ENCODE data around the gene CRNKL1.

The CRNKL1 gene

DNA sequence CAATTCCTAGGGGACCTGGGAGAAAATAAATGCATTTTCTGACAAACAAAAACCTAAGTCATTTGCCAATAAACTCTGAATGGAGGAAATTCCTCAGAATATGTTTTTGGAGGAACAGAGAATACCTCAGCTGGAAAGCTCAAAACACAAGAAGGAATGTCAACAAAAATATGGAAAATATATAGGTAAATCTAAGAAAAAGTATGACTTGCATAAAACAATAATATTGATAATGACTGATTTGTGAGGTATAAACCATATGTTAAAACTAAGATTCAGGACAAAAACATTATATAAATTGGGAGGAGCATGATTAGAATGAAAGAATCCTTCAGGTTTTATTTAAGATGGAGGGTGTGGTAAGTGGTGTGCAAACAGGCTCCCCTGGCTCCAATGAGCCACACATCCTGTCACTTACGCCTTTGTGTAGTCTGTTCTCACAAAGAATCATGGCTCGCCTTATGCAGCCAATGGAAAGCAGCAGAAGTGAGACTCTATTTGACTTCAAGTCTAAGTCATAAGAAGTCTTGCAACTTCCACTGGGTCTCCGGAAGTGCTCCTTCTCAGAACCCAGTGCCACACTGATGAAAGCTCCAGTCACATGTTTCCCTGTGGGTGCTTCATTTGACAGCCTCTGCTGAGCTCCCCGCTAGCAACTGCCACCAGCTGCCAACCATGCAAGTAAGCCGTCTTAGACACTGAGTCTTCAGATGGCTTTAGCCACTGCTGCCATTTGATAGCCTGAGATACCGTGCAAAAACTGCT is 8.2 kb upstream of the CRNKL1 start:
- no peak for DNase-seq

DNA sequence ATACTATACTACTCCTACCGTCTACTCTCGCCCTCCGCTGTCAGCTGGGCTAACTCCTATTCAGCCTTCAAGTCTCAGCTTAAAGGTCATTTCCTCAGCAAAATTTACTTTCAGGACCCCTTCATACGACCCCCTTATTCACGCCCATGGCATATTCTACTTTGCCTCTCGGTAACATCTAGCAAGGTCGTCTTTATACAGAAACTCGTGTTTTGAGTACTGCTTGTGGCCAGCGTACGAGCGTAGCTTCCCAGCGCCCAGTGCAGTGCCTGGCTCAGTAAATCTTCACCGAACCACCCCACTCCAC is 546 bp downstream of the CRNKL1 start:
- no peak for DNase-seq

DNA sequence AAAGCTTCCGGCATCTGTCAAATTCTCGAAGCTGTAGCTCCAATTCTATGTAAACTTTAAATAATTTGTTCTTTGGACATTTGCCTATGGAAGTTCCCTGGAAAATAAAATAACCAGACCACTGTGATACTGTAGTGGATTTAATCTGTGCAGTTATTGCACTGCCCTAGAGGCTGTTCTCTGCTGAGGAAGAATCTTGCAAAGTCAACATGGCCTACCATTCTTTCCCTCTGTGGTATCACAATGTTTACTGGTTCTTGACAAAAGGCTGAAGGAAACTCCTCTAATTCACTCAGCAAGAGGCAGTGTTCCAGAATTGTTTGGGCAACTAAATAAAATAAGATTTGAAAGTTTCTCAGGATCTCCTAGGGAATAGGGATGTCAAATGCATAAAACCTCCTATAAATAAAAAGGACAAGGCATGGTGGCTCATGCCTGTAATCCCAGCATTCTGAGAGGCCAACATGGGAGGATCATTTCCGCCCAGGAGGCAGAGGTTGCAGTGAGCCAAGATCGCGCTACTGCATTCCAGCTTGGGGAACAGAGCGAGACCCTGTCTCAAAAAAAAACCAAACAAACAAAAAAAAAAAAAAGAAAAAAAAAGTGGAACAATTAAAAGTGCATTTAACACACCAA is 12.4 kb downstream of the CRNKL1 start:
- DNase-seq: no peak

DNA sequence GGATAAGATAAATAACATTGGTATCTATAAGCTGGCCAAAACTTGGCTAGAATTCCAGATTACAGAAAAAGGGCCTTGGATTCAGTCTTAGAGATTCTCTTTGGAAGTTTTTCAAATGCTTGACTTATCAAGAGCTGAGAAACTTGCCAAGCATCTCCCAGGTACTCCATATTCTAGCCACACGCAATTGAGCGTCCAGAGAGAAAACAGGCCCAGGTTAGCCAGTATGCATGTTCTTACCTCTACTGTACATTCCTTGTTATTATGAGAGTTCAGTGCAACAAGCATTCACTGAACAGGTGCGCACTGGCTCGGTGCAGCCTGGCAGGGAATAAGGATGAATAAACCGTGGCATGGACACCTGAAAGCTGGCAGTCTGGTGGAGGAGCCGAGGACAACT is 13.7 kb downstream of the CRNKL1 start:
- DNase-seq: no peak

DNA sequence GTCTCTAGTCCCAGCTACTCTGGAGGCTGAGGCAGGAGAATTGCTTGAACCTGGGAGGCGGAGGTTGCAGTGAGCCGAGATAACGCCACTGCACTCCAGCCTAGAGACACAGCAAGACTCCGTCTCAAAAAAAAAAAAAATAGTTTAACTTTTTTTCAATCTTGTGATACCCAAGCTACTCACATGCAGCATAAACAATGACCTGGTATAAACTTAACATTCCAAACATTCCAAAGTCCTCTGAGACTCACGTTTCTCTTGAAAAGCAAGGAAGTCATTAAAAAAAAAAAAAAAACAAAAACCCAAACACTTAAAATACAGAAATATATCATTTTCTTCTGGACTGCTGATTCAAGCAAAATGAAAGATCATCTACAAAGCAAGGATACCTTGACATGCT is 14.3 kb downstream of the CRNKL1 start:
- no peak for DNase-seq

DNA sequence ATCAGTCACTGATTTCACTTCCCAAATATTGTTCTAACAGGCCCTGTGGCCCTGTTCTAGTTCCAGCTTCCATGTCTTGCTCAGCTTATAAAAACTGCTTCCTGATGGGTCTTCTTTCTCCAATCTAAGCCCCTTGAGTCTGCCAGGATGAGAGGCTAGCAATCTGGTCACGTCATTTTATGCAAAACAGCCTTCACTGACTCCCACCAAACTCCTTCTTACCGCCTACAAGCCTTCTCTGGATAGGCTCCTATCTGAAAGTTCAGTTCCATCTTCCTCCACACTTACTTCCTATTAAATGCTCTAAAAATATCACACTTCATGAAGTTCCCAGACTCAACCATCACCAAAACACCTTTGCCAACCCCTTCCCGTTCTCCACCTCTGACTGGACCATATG is 15.5 kb downstream of the CRNKL1 start:
- DNase-seq: no peak

DNA sequence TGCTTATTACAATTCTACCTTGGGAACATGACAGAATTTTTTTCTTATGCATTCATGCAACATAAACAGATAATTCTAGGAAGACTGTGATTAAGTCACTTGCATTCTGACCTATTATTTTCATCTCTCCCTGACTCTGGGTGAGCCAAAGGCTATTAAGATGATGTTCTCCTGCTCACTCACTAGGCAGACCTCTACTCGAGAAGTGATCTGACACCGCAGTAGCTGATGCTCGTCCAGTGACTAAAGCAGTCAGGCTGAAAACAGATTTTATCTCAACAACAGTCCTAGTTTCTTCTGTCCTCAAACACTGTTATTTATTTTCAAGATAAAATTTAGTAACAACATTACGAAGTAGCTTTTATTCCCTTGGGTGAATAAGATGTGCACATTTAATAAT is 17.8 kb downstream of the CRNKL1 start:
- no peak for DNase-seq

DNA sequence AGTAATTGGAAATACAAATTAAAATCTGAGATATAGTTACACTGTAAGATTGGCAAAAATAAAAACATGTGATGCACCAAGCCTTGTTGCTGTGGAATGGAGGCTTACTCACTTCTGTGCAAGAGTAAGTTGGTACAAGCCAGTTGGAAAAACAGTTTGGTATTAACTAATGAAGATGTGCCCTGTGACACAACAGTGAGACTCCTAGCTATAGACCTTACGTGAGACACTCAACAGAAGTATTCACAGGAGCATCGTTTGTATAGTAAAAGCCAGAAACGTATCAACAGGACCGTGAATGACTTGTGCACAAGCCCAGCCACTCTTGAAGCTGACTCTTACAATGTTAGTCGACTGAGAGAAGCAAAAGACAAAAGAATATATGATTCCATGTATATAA is 20.5 kb downstream of the CRNKL1 start:
- no peak for DNase-seq

DNA sequence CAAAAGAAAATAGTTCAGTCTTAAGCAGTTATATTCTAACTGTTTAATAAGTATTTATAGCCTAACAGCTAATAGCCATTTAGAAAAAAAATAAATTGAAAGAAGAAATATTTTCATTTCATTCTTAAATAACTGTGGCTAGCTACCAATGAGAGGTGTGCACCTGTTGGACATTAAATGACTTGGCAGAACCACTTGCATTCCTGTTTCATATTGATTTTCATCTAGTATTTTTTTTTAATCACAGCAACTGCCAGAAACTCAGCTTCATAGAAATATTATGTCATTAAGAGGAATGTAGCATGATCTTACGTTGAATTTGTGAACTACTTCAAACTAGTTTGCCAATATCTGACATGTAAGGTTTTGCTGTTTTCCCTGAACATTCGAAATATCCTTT is 25.0 kb downstream of the CRNKL1 start:
- no peak for DNase-seq

DNA sequence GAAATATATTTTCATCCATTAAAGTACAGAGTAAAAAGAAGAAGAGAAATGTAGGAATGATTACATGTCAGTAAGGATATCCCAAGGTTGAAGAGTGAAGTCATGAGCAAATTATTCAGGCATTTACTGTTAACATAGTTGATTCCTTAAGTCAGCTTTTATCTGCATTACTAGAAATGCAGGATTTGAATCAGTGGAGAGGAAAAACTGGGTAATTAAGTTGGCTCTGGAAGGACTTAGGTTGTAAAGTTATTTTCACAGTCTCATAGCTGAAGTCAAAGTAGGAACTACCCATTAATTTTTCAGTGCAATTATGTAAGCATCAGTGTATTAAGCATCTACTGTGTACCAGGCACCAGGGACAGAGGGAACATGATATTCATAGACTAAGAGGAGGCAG is 27.3 kb downstream of the CRNKL1 start:
- DNase-seq: no peak

DNA sequence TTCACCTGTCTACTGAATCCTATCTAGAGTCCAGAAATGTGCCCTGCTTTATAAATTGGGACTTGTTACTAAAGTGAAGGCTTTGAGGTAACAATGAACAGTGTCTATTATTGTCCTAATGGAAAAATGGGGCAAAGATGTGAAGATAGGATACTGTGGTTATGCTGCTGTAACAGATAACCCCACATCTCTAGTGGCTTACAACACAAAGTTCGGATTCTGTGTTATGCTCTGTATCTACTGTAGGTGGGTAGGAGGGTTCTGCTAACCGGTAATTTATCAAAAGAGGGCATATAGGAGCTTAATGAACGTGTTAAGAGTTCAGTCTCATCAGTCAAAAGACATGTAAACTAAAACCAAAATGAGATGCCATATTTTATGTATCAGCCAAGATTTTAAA is 28.9 kb downstream of the CRNKL1 start:
- no peak for DNase-seq

DNA sequence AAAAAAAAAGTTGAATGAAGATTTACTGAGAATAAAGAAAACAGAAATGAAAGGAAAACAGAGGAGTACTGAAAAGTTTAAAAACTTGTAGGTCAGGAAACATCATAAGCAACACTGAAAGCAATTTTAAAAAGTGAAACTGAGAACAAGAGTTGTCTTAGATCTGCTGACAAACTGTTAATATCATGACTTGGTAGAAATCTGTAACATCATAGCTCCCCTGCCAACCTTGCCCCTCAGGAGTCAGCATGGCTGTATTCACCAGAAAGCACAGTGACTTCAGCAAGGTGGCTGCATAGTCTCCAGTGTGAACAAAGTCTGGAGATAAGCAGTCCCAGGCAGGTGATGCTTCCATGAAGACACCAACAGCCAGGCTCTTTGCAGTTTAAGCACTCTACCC is 29.8 kb downstream of the CRNKL1 start:
- DNase-seq: no peak

DNA sequence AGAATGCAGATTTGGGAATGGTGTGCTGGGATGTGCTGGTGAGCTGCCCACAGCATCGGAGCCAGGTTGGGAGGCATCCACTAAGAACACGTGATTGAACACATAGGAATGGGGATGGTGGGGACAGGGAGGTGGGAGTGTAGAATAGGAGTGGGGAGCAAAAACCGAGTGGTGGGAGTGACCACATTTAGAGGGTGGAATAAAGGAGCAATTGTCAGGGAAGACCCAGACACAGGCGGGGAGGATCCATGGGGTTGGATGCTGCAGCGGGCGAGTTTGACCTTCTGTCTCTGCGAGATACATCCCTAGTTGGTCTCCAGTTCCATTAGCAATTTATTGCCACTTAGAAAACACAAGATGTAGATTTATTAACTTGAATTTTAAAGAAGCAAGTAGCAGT is 30.4 kb downstream of the CRNKL1 start:
- DNase-seq: no peak

DNA sequence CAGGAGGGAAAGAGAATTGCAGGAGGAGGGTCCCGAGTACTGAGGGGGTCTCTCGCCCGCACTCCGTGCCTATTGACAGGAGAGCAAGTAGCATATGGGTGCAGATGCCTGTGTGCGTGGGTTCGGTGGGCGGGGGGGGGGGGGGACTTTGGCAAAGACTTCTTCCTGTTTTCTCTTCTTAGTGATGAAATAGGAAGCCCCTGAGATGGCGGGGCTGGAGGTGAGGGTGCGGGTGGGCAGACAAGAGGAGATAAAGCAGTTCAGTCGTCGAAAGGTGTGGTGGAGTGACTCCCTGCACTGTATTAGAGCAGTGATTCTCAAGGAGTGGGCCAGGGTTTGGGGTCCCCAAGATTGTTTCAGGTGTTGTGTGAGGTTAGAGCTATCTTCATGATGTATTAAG is 31.4 kb downstream of the CRNKL1 start:
- no peak for DNase-seq

DNA sequence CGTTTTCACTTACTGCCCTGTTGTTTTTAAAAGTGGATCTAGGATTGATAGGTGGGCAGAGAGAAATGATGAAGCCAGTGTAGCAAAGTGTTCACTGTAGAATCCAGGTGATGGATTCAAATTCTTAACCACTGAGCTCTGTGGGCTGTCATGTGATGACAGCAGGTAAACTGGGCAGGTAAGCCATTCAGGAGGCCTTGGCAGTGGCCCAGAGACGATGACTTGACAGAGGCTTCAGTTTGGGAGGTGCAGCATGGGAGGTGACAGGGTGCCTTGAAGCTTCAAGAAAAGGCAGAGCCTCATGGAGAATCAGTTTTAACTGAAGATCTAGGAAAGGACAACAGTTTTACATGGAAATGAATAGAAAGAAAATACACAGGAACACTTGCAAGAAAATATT is 33.1 kb downstream of the CRNKL1 start:
- no peak for DNase-seq

DNA sequence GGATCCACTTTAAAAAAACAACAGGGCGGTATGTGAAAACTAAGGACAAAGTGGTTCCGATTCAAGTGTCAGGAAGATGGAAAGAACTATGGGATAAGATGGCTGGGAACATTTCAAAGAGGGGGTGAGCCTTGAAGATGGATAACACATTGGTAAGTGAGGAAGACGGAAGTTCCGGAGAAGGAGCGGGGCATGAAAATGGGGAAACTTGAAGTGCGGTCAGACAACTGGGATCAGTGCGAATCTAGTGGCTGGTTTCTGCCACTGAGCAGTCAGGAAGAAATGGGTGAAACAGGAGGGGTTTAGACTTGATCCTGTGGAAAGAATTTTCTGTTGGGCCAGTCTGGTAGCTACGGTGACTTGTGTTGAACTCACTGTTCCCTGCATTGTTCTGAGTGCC is 33.9 kb downstream of the CRNKL1 start:
- DNase-seq: no peak

DNA sequence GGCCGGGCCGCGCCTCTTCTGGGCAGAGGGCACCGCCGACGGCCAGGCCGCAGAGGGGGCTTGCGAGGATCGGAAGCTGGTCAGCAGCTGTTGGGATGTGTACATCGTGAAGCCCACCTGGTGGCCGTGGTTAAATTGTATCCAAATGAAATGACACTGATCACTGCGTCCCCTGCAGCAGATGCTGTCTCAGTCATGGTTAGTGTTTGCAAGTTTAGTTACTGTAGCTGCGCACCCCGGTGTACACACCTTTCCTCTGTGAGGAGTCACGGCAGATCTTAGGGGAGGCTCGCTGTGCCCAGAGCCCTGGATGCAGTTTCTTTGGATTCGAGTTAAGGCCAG is 34.5 kb downstream of the CRNKL1 start:
- peak; percentile 30 for DNase-seq

DNA sequence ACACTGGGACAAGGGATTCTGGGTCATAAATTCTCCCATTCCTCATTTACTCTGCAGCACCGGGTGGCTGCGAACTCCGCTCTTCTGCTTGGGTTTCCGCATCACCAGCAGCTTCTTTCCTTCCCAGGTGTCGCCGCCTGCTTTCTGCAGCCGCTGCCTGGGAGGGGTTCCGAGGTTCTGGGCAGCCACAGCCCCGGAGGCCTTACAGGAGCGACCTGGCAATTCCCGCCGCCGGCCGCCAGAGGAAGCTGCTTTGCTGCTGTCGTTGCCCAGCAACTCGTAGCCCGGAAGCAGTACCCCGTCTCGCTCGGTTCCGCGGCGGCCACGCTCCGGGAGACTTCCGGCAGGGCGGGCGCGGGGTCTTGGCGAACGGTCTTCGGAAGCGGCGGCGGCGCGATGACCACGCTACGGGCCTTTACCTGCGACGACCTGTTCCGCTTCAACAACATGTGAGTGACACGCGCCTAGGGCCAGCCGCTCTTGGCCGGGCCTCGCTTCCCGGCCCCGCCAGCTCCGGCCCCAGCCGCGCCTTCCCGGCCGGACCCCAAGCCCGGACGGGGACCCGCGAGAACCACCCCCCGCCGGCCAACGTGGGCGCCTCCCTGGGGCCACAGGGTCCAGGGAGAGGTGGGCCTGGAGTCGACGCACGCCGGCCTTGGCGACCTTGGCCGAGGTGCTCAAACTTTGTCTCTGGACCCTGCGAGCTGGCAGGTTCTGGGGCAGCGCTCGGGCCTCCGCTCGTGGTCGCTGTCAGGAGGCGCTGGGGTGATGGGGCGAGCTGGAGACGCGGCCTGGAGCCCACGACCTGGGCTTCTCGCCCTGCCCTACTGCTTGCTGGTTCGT is 35.0 kb downstream of the CRNKL1 start, which contains the start of gene NAA20:
Gene NAA20, plus strand, starts transcription at position 362 of the 843 bp plus-strand sequence. Its CDS starts 35 bp downstream, at position 397.
- peak; percentile 95 for DNase-seq

DNA sequence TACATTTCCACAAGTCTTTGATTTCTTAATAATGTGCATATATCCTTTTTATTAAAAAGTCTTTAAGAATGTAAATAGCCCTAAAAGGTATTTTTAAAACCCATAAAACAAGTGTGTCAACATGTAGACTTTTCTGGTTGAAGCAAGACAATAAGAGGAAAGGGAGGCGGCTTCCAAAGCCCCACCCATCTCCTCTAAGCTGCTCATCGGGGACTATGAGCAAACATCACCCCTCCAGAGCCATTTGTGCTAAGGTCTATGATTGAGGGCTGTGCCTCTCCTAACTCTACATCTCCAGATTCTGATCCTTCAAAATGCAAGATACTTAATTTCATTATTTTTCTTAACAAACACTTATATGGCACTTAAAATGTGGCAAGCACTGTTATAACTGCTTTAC is 37.6 kb downstream of the CRNKL1 start:
- no peak for DNase-seq

DNA sequence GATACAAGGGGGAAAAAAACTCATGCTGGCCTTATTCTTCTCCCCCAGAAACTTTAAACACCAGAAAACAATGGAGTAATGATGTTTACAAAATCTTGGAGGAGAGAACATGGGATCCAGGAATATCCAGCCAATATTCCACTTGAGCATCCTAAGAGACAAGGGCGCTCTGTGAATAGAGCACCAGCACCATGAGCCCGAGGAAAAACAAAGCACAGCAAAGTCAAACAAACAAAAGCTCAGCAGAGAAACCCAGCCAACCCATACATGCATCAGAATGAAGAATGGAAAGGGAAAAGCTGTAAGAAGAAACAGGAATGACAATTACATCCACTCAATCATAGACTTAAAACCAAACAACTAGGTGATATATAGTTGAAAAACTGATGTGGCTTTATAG is 39.7 kb downstream of the CRNKL1 start:
- no peak for DNase-seq

DNA sequence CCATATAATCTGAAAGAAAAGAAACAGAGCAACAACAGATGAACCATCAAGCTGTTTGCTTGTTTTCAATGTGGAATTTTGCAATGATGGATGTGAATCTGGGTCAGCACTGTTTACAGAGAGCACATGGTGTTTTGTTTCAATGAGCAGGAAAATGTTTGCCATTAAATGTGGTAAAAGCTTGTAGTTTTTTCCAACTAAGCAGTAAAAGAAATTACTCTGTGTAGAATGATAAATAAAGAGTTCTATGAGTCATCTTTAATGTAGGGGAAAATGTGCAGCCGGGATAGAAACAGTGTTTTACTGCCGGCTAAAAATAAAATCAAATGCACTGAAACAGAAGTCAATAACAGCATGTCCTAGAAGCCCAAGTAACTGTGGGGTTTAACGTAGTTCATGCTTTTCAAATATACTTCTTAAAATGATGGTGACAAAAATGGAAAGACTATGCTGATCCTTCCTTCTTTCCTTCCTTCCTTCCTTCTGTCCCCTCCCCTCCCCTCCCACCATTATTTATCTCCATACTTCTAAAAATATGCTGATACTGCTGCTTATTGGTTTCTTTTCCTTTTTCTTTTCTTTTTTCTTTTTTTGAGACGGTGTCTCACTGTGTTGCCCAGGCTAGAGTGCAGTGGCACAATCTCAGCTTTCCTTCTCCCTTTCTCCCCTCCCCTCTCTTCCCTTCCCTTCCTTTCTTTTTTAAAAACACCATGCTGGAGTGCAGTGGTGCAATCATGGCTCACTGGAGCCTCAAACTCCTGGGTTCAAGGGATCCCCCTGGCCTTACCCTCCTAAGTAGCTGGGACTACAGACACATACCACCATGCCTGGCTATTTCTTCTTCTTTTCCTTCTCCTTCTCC is 41.4 kb downstream of the CRNKL1 start:
- DNase-seq: peak; percentile 48

DNA sequence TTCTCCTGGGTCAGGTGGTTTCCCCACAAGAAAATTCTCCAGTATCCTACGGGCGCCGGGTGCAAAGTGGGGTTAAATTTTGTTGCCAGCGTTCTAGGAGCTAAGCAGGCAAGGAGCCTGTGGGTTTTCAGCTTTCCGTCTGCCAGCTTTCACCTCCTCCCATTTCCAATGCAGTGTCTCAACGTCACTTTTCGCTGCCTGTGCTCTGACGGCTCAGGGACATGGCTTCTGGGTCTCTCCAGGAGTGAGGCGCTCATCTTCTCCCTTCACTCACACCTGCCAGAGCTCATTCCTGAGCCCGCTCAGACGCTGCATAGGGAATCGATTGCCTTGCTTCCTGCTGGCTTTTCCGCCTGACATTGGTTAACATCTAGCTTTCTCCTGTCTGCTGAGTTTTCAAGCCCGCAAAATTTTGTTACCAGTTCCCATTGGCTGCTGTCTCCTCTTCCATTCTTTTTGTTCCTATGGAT is 42.4 kb downstream of the CRNKL1 start:
- DNase-seq: peak; percentile 58

DNA sequence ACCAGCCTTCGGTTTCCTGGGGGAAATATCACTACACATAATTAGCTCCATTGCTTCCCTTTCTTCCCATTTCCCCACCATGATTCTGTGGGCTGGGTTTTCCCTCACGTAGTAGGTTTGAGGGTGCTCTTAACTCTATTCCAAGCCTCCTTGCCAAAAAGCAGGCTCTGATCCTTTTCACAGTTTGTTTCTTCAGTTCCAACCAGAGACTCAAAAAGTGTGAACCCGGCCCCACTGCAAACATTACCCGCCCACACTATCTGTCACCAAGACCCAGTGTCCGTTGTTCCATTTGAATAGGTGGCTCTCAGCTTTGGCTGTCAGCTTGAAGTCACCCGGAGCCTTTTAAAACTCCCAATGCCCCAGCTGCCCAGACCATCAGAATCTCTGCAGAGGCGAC is 46.9 kb downstream of the CRNKL1 start:
- DNase-seq: no peak

All from eye (tissue), 1 donor.